Gastrocnemius medialis (tissue), 4 donors: Measurements from ENCODE around the gene MATN3. TPM values are rescaled to one million over a fixed set of nuclear protein-coding genes. Genes with fewer than 3 reads are reported as not detected.

Experiments used
- ATAC-seq, 2 donors: fragments of 150-250 bp; one replicate each; pipeline ENCODE4 v1.9.1; 2016
- DNase-seq, 2 donors: peaks; one replicate each; pipeline ENCODE4 v3.0.0-alpha.2; 2019
- H3K27ac ChIP-seq, 4 donors: fragments of 200-600 bp; sonication (generic); 1 replicate in 1 of 4; 2 replicates in 3 of 4; pipeline ENCODE4 v1.5.1; 2016 to 2018; ENCODE audit warnings: mild to moderate bottlenecking in 2 of 4, moderate library complexity in 1 of 4
- H3K27me3 ChIP-seq, 3 donors: fragments of 200-600 bp; sonication (generic) in 2 of 3; 1 replicate in 1 of 3; 2 replicates in 2 of 3; pipeline versions ENCODE4 v1.5.1 to v1.6.0; 2016 to 2019; ENCODE audit warnings: mild to moderate bottlenecking in 1 of 3, moderate library complexity in 1 of 3
- H3K36me3 ChIP-seq, 2 donors: fragments of 200-600 bp; sonication (generic) in 1 of 2; one replicate each; pipeline ENCODE4 v1.5.1; 2017 to 2018
- H3K4me1 ChIP-seq, 2 donors: fragments of 200-600 bp; sonication (generic) in 1 of 2; one replicate each; pipeline ENCODE4 v1.5.1; 2016 to 2017; ENCODE audit warnings: mild to moderate bottlenecking in 2 of 2
- H3K4me3 ChIP-seq, 4 donors: fragments of 200-600 bp; sonication (generic) in 3 of 4; 1 replicate in 1 of 4; 2 replicates in 3 of 4; pipeline ENCODE4 v1.5.1; 2016 to 2019; ENCODE audit warnings: mild to moderate bottlenecking in 2 of 4
- H3K9me3 ChIP-seq, 3 donors: fragments of 200-600 bp; sonication (generic) in 2 of 3; 1 replicate in 1 of 3; 2 replicates in 2 of 3; pipeline ENCODE4 v1.5.1; 2016 to 2019
- CTCF ChIP-seq, 5 experiments: fragments of 450-650 bp in 3 of 5; fragments of 200-600 bp in 2 of 5; sonication (generic) in 2 of 5; IDR thresholded peaks in 4 of 5; conservative IDR thresholded peaks in 1 of 5; 1 replicate in 4 of 5; 2 replicates in 1 of 5; pipeline ENCODE4 v1.5.1; 2016 to 2019; ENCODE audit warnings: antibody characterized with exemption in 5 of 5, mild to moderate bottlenecking in 3 of 5, moderate library complexity in 3 of 5
- POLR2A ChIP-seq, 2 donors: fragments of 450-650 bp; IDR thresholded peaks; one replicate each; pipeline ENCODE4 v1.6.1; 2017; ENCODE audit warnings: antibody characterized with exemption in 2 of 2, mild to moderate bottlenecking in 2 of 2, moderate library complexity in 2 of 2
- in situ Hi-C, 4 donors: fragments of 200-750 bp; cut with MboI; loops; one replicate each; pipeline versions ENCODE4 v1.15.0 to v1.8.0; 2017; ENCODE audit warnings: low sequenced_read_pairs in 4 of 4
- intact Hi-C: fragments of 100-400 bp; cut with DNase I; formaldehyde crosslinking; loops from one replicate; pipeline ENCODE4 v1.15.1; 2023; ENCODE audit warnings: low total_unique reads
- total RNA-seq, 4 donors: library from RNA; depleted of rRNA; stranded (reverse); fragments of >200 nt; gene quantifications; one replicate each; pipeline versions ENCODE4 v1.1.0 to v1.2.3, GENCODE V29; 2016

The MATN3 gene
- total RNA-seq, 4 donors from 2014 or later, result 0.26 to 0.35 (median 0.34) TPM; not detected in 1

- ATAC-seq (no peak), DNase-seq (no peak)
- TF ChIP-seq CTCF (IDR thresholded peaks at IDR 0.05 in 4 of 5, conservative IDR thresholded peaks at IDR 0.05 in 1 of 5) (no peak), POLR2A (IDR thresholded peaks at IDR 0.05) (no peak)
- in situ Hi-C loops, result no loop called here
- Histone ChIP-seq H3K27me3 (no peaks in the 10 kb centered on the region), H3K36me3 (peaks cover 0 to 41% of the 10 kb centered on the region in 2 donors), H3K4me3 (no peak overlapping the region), H3K9me3 (no peaks in the 10 kb centered on the region), H3K4me1 (peaks cover 4 to 10% of the 10 kb centered on the region in 2 donors), H3K27ac (no peak overlapping the region)
- intact Hi-C loops, result no loop called here
Observed at GRCh38 chr2:20027260-20027677, 14.8 kb upstream of the MATN3 start.

GRCh38 chr2:20025065-20025786, 12.8 kb upstream of the MATN3 start:
- ATAC-seq (no peak), DNase-seq (no peak)
- no peaks in the 10 kb centered on the region for H3K9me3 ChIP-seq
- intact Hi-C loops, result no loop called here
- in situ Hi-C loops, result no loop called here
- no peaks in the 10 kb centered on the region for H3K27me3 ChIP-seq
- H3K36me3 ChIP-seq, result peaks cover 0 to 22% of the 10 kb centered on the region in 2 donors
- no peak overlapping the region for H3K27ac ChIP-seq
- TF ChIP-seq POLR2A (IDR thresholded peaks at IDR 0.05) (no peak), CTCF (IDR thresholded peaks at IDR 0.05 in 4 of 5, conservative IDR thresholded peaks at IDR 0.05 in 1 of 5) (no peak)
- H3K4me3 ChIP-seq, result no peak overlapping the region
- peaks cover 4 to 10% of the 10 kb centered on the region in 2 donors for H3K4me1 ChIP-seq

GRCh38 chr2:20023688-20024087, 11.2 kb upstream of the MATN3 start:
- in situ Hi-C loops, result loop anchor here in 1 of 4 donors (5.0 kb wide), 1 partner anchor 69 kb away; no protein-coding TSS in a partner anchor

GRCh38 chr2:20021405-20022009, 9.0 kb upstream of the MATN3 start:
- Histone ChIP-seq H3K9me3 (no peaks in the 10 kb centered on the region), H3K4me1 (no peaks in the 10 kb centered on the region), H3K36me3 (no peaks in the 10 kb centered on the region), H3K27ac (no peak overlapping the region), H3K4me3 (no peak overlapping the region), H3K27me3 (no peaks in the 10 kb centered on the region)
- DNase-seq (no peak), ATAC-seq (no peak)
- intact Hi-C loops, result no loop called here
- TF ChIP-seq CTCF (IDR thresholded peaks at IDR 0.05 in 4 of 5, conservative IDR thresholded peaks at IDR 0.05 in 1 of 5) (no peak), POLR2A (IDR thresholded peaks at IDR 0.05) (no peak)
- in situ Hi-C loops, result loop anchor here in 1 of 4 donors (5.0 kb wide), 1 partner anchor 71 kb away; no protein-coding TSS in a partner anchor

More at GRCh38 chr2:20023688-20024087, 11.2 kb upstream of the MATN3 start:
- H3K36me3 ChIP-seq, result peaks cover 0 to 8% of the 10 kb centered on the region in 2 donors
- no peaks in the 10 kb centered on the region for H3K27me3 ChIP-seq
- DNase-seq (no peak), ATAC-seq (no peak)
- H3K9me3 ChIP-seq, result no peaks in the 10 kb centered on the region
- H3K4me1 ChIP-seq, result peaks cover 4 to 10% of the 10 kb centered on the region in 2 donors
- H3K4me3 ChIP-seq, result no peak overlapping the region
- TF ChIP-seq CTCF (IDR thresholded peaks at IDR 0.05 in 4 of 5, conservative IDR thresholded peaks at IDR 0.05 in 1 of 5) (no peak), POLR2A (IDR thresholded peaks at IDR 0.05) (no peak)
- intact Hi-C loops, result no loop called here
- H3K27ac ChIP-seq, result no peak overlapping the region
